HAP-1 (cell line): ENCODE data around the gene WDR7.

Experiments
- DNase-seq, 2 experiments: peaks; one replicate each; pipeline ENCODE4 v3.0.0-alpha.2; 2016 to 2020; ENCODE audit warnings: low spot score in 2 of 2
- H3K27me3 ChIP-seq: fragments of 250-450 bp; sonication (Bioruptor Pico); 2 replicates; pipeline ENCODE4 v1.5.1; 2020; ENCODE audit warnings: low read depth, mild to moderate bottlenecking, moderate library complexity
- H3K36me3 ChIP-seq: fragments of 250-450 bp; sonication (Bioruptor Pico); replicated peaks from 2 replicates; pipeline ENCODE4 v1.5.1; 2020; ENCODE audit warnings: mild to moderate bottlenecking
- H3K4me1 ChIP-seq: fragments of 250-450 bp; sonication (Bioruptor Pico); 2 replicates; pipeline ENCODE4 v1.5.1; 2020; ENCODE audit warnings: mild to moderate bottlenecking
- H3K4me3 ChIP-seq: fragments of 250-450 bp; sonication (Bioruptor Pico); 2 replicates; pipeline ENCODE4 v1.5.1; 2020; ENCODE audit warnings: mild to moderate bottlenecking, moderate library complexity
- H3K9me3 ChIP-seq: fragments of 250-450 bp; sonication (Bioruptor Pico); 2 replicates; pipeline ENCODE4 v1.5.1; 2020; ENCODE audit warnings: mild to moderate bottlenecking, moderate library complexity
- in situ Hi-C: fragments of 300-500 bp; cut with MboI; formaldehyde crosslinking; loops from 3 replicates; pipeline ENCODE4 v1.14.3; 2020; ENCODE audit warnings: low sequenced_read_pairs, inconsistent platforms, mixed read lengths

WDR7 gene

DNA sequence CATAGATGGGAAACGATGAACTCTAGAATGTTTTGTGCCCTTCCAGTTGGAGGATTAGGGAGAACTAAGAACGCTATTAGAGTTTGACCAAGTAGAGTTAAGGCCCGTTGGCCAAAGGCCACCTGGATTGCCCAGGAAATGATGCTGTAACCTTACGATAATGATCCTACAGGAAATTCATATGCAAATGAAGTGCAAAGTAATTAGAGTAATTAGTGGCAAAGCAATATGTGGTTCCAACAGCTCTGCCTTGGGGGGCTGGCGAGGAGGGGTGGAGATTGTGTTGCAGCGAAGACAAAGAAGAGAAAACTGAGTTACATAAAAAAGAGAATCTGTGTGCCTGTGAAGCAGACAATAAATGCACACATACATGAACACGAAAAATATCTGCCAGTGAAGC, 434.2 kb downstream of the WDR7 start:
- no peaks in the 10 kb centered on the region for H3K27me3 ChIP-seq
- H3K9me3 ChIP-seq: no peaks in the 10 kb centered on the region; the same call in 1 of the 2 replicates
- DNase-seq: no peak
- H3K36me3 ChIP-seq: no peaks in the 10 kb centered on the region
- H3K4me1 ChIP-seq: peaks cover 5% of the 10 kb centered on the region; the same call in 1 of the 2 replicates
- in situ Hi-C loops: no loop called here
- H3K4me3 ChIP-seq: no peak overlapping the region

DNA sequence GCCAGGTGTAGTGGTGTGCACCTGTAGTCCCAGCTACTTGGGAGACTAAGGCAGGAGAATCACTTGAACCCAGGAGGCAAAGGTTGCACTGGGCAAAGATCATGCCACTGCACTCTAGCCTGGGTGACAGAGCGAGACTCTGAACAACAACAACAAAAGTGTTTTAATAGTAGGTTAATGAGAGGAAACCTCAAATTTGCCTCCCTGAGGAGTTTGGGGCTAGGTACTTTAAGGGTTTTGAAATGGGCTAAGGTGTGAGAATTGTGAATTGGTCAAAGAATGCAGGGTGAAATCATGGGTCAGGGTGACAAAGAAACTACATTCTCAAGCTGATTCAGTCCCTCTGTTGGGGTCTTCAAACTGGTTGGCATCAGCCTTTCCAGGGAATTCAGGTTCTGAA, 435.0 kb downstream of the WDR7 start:
- Histone ChIP-seq H3K27me3 (no peaks in the 10 kb centered on the region), H3K9me3 (no peaks in the 10 kb centered on the region; the same call in 1 of the 2 replicates), H3K4me1 (peaks cover 5% of the 10 kb centered on the region; the same call in 1 of the 2 replicates), H3K4me3 (no peak overlapping the region), H3K36me3 (no peaks in the 10 kb centered on the region)
- in situ Hi-C loops: no loop called here
- DNase-seq: no peak
